Stomach (tissue), 19 donors: ENCODE measurements around the gene CST5. TPM values are rescaled to one million over a fixed set of nuclear protein-coding genes. Genes with fewer than 3 reads are reported as not detected.

ENCODE experiments used
- DNase-seq, 2 donors: peaks; one replicate each; pipeline versions ENCODE4 v3.0.0 to v3.0.0-alpha.2; 2013 to 2019
- H3K27ac ChIP-seq, 5 donors: fragments of 200-600 bp in 4 of 5; sonication (generic) in 4 of 5; one replicate each; pipeline ENCODE4 v1.5.1; 2013 to 2019; ENCODE audit warnings: mild to moderate bottlenecking in 1 of 5, moderate library complexity in 1 of 5
- H3K27me3 ChIP-seq, 3 donors: fragments of 200-600 bp; sonication (generic); one replicate each; pipeline ENCODE4 v1.5.1; 2017 to 2019; ENCODE audit warnings: mixed run types in 1 of 3
- H3K36me3 ChIP-seq, 4 donors: fragments of 200-600 bp; sonication (generic); 1 replicate in 3 of 4; 2 replicates in 1 of 4; pipeline ENCODE4 v1.5.1; 2016 to 2019
- H3K4me1 ChIP-seq, 4 donors: fragments of 200-600 bp; sonication (generic); one replicate each; pipeline ENCODE4 v1.5.1; 2016 to 2019
- H3K4me3 ChIP-seq, 4 donors: fragments of 200-600 bp; sonication (generic) in 3 of 4; one replicate each; pipeline ENCODE4 v1.5.1; 2016 to 2019; ENCODE audit warnings: mild to moderate bottlenecking in 1 of 4
- H3K9me3 ChIP-seq, 4 donors: fragments of 200-600 bp; sonication (generic); one replicate each; pipeline ENCODE4 v1.5.1; 2016 to 2019
- EP300 ChIP-seq: sonication (generic); formaldehyde crosslinking; IDR thresholded peaks from one replicate; pipeline ENCODE4 v1.6.1; 2017; ENCODE audit warnings: antibody characterized with exemption
- POLR2A ChIP-seq, 4 donors: fragments of 450-650 bp; IDR thresholded peaks; one replicate each; pipeline ENCODE4 v1.6.1; 2016; ENCODE audit warnings: antibody characterized with exemption in 4 of 4, control low read depth in 2 of 4, mild to moderate bottlenecking in 1 of 4, moderate library complexity in 1 of 4
- POLR2AphosphoS5 ChIP-seq, 3 donors: sonication (generic); formaldehyde crosslinking; IDR thresholded peaks; one replicate each; pipeline ENCODE4 v1.6.1; 2016; ENCODE audit warnings: antibody characterized with exemption in 3 of 3
- WGBS, 5 donors: extraction: QIAGEN DNeasy Blood & Tissue Kit in 3 of 5; methylation state at CpG; one replicate each; pipeline versions ENCODE4 v1.1.5 to v1.1.7; 2013 to 2018; 5-methylcytosine and 5-hydroxymethylcytosine counted together
- intact Hi-C: fragments of 100-400 bp; cut with DNase I; formaldehyde crosslinking; loops from one replicate; pipeline ENCODE4 v1.15.1; 2023; ENCODE audit warnings: low total_unique reads
- long read RNA-seq, 10 donors: transcript quantifications; one replicate each; lab custom pipeline, GENCODE V29; 2026
- polyA plus RNA-seq, 3 donors: library from polyadenylated mRNA; stranded (reverse); fragments of 200-250 nt; gene quantifications; one replicate each; pipeline ENCODE4 v1.2.3, GENCODE V29; 2013
- total RNA-seq, 5 donors: library from RNA; depleted of rRNA; stranded (reverse); fragments of >200 nt; gene quantifications; one replicate each; pipeline versions ENCODE4 v1.1.0 to v1.2.3, GENCODE V29; 2014 to 2016
- TF ChIP-seq, protein P1 (sequence below), 7 experiments: fragments of 450-650 bp in 4 of 7; fragments of 200-600 bp in 3 of 7; sonication (generic) in 3 of 7; IDR thresholded peaks; one replicate each; pipeline ENCODE4 v1.5.1; 2016 to 2019; ENCODE audit warnings: antibody characterized with exemption in 7 of 7, control low read depth in 2 of 7, mild to moderate bottlenecking in 1 of 7
- donor health status: healthy with polysubstance abuse.
- donor health status: Bipolar disorder and iron deficiency.
- donor health status: healthy.

CST5 gene, protein sequence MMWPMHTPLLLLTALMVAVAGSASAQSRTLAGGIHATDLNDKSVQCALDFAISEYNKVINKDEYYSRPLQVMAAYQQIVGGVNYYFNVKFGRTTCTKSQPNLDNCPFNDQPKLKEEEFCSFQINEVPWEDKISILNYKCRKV
- total RNA-seq (not detected), polyA plus RNA-seq (1 to 10 TPM in 1 of 3 donors, not detected in 2; 1.0 TPM)
- long read RNA-seq, donor 1: 0 reads
- long read RNA-seq, donor 2: 0 reads
- long read RNA-seq, donor 3: 0 reads
- long read RNA-seq, donor 4: 0 reads
- long read RNA-seq, donor 5: 0 reads
- long read RNA-seq, donor 6: 0 reads
- long read RNA-seq, donor 7, partial matches to known transcripts: 0 of 1 reads
- long read RNA-seq, donor 7, other reads (novel, unspliced or antisense): 0 of 1 reads
- long read RNA-seq, donor 8: 0 reads
- long read RNA-seq, donor 9: 0 reads
- long read RNA-seq, donor 10, partial matches to known transcripts: 0 of 2 reads
- long read RNA-seq, donor 10, other reads (novel, unspliced or antisense): 0 of 2 reads

DNA sequence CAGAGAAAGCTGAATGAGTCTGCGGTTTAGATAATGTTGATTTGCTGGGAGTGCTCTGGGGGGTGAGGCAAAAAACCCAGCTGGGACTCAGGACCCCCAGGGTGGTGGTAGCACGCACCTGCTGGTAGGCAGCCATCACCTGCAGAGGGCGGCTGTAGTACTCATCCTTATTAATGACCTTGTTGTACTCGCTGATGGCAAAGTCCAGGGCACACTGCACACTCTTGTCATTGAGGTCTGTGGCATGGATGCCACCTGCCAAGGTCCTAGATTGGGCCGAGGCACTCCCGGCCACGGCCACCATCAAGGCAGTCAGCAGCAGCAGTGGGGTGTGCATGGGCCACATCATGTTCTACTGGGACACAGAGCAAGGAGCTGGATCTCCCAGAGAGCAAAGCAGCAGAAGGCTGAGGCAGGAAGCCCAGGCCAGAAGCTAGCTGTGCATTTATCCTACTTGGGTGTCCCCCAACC, at the start of gene CST5:
Gene CST5 (minus strand): TSS at position 421 of the 471 bp plus-strand sequence. CDS start 72 bp downstream, at position 349.
- intact Hi-C loops: no loop called here
- 82 to 93% (median 90%) methylated on average over 6 to 7 of the region's 7 CpGs; no CpG with 5 or more reads in 1 of the 5 donors for WGBS, 5 donors
- no peak within 1 kb of the TSS for H3K27ac ChIP-seq
- DNase-seq: no peak
- TF ChIP-seq POLR2AphosphoS5 (IDR thresholded peaks at IDR 0.05) (no peak), POLR2A (IDR thresholded peaks at IDR 0.05) (no peak), EP300 (no peak)
- TF ChIP-seq, protein P1, sequence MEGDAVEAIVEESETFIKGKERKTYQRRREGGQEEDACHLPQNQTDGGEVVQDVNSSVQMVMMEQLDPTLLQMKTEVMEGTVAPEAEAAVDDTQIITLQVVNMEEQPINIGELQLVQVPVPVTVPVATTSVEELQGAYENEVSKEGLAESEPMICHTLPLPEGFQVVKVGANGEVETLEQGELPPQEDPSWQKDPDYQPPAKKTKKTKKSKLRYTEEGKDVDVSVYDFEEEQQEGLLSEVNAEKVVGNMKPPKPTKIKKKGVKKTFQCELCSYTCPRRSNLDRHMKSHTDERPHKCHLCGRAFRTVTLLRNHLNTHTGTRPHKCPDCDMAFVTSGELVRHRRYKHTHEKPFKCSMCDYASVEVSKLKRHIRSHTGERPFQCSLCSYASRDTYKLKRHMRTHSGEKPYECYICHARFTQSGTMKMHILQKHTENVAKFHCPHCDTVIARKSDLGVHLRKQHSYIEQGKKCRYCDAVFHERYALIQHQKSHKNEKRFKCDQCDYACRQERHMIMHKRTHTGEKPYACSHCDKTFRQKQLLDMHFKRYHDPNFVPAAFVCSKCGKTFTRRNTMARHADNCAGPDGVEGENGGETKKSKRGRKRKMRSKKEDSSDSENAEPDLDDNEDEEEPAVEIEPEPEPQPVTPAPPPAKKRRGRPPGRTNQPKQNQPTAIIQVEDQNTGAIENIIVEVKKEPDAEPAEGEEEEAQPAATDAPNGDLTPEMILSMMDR (IDR thresholded peaks at IDR 0.05): no peak
- no peak within 1 kb of the TSS for H3K4me3 ChIP-seq
- no peaks in the 10 kb centered on the region for H3K36me3 ChIP-seq
- no peaks in the 10 kb centered on the region for H3K9me3 ChIP-seq
- peaks cover 0 to 5% (median 1%) of the 10 kb centered on the region in 4 donors for H3K4me1 ChIP-seq
- H3K27me3 ChIP-seq: no peaks in the 10 kb centered on the region

DNA sequence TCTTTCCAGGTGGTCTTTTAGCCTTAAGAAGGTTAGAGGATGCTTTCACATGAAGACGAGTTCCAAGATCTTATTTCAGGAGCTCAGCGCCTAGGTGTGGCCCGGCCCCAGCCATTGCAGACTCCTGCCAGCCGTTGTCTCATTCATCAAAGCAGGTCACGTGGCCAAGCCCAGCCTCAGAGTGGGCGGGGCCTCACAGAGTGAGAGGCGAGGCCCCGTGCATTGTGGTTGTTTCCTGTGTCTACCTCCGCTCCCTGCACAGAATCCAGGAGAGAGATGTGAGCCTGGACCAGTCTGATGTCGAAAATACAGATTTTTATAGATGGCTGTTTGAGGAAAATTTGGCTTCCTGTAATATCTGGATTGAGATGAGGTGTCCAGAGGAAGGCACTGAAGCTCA, 49.2 kb upstream of the CST5 start:
- no peak for DNase-seq
- Histone ChIP-seq H3K4me1 (no peaks in the 10 kb centered on the region), H3K27ac (no peak overlapping the region), H3K9me3 (peaks cover 0 to 4% (median 0%) of the 10 kb centered on the region in 4 donors), H3K27me3 (peaks cover 0 to 11% (median 4%) of the 10 kb centered on the region in 3 donors), H3K36me3 (no peaks in the 10 kb centered on the region), H3K4me3 (no peak overlapping the region)
- TF ChIP-seq POLR2A (IDR thresholded peaks at IDR 0.05): no peak
- no peak for TF ChIP-seq POLR2AphosphoS5 (IDR thresholded peaks at IDR 0.05)
- TF ChIP-seq EP300: no peak
- TF ChIP-seq, protein P1 (IDR thresholded peaks at IDR 0.05): no peak
- intact Hi-C loops: no loop called here
- WGBS, 5 donors: 48 to 58% (median 55%) methylated on average over 10 of the region's 10 CpGs

DNA sequence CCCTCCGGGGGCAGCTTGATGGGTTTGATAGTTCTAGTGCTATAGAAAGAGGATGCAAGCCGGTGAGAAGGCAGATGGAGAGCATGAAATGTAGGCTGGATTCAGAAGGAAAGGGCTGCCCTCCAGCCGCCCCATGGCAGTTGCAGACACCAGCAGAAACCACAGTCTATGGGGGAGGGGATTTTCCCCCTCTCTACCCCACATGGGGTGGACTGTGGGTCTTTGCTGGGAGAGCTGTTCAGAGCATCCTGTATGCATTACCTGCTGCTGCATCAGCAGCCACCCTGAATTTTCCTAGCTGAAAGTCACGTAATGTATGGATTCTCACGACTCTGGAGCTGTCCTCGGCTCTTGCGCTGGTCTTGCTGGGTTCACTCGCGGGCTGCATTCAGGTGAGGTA, 48.8 kb upstream of the CST5 start:
- peaks cover 0 to 16% (median 4%) of the 10 kb centered on the region in 3 donors for H3K27me3 ChIP-seq
- peaks cover 0 to 4% (median 0%) of the 10 kb centered on the region in 4 donors for H3K9me3 ChIP-seq
- no peaks in the 10 kb centered on the region for H3K4me1 ChIP-seq
- intact Hi-C loops: no loop called here
- TF ChIP-seq EP300: no peak
- TF ChIP-seq POLR2AphosphoS5 (IDR thresholded peaks at IDR 0.05): no peak
- TF ChIP-seq POLR2A (IDR thresholded peaks at IDR 0.05): no peak
- DNase-seq: no peak
- H3K36me3 ChIP-seq: no peaks in the 10 kb centered on the region
- no peak overlapping the region for H3K4me3 ChIP-seq
- H3K27ac ChIP-seq: no peak overlapping the region
- WGBS, 5 donors: 87 to 95% (median 92%) methylated on average over 8 to 9 of the region's 9 CpGs

DNA sequence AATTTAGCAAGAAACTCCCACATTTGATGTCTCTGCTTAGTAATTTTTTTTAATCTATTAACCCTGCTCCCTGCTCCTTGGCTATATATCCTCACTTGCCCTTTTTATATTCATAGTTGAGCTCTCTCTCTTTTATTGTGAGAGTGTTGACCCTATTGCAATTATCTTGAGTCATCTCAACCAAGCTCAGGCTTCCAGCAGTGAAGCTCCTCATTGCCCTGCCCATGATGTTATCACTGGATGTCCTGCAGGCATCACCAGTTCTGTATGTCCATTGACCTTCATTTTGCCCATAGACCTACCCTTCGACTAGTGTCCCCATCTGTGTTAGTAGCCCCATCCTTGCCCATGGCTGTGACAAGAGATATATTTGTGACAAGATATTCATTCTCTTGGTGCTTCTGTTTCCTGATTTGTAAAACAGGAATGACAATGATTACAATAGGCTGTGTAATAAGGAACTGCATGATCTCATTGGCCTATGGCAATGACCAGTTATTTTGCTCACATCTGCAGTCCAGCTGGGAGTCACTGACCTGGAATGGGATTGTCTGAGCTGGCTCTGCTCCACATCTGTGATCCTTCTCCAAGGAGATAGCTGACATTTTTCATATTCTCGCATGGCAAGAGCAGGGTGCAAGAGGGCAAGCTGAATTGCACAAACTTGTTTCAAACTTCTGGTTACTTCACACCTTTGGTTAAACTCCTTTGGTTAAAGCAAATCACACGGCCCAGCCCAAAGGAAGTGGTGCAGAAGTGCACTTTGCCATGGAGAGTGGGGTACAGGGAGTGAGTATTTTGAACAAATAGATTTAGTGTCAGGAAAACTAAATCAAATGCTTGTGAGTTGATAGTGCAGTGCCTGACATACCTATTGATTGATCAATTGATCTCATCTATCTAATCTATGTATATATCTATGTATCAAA, 47.7 kb upstream of the CST5 start:
- 44 to 58% (median 46%) methylated on average over 3 of the region's 3 CpGs for WGBS, 5 donors
- Histone ChIP-seq H3K4me1 (no peaks in the 10 kb centered on the region), H3K36me3 (no peaks in the 10 kb centered on the region), H3K9me3 (peaks cover 0 to 4% (median 0%) of the 10 kb centered on the region in 4 donors), H3K27ac (no peak overlapping the region), H3K4me3 (no peak overlapping the region), H3K27me3 (peaks cover 0 to 19% (median 4%) of the 10 kb centered on the region in 3 donors)
- TF ChIP-seq, protein P1 (IDR thresholded peaks at IDR 0.05): no peak
- no peak for TF ChIP-seq POLR2AphosphoS5 (IDR thresholded peaks at IDR 0.05)
- TF ChIP-seq POLR2A (IDR thresholded peaks at IDR 0.05): no peak
- TF ChIP-seq EP300: no peak
- no peak for DNase-seq
- intact Hi-C loops: no loop called here
